Measurements from ENCODE around the gene BAZ1A. TPM values are rescaled to one million over a fixed set of nuclear protein-coding genes. Genes with fewer than 3 reads are reported as not detected.

Gene BAZ1A
- total RNA-seq, 2 donors from 2014 or later: 44.7 to 51.7 TPM

GRCh38 chr14:34718750-34719304, 156.3 kb downstream of the BAZ1A start:
- no peaks in the 10 kb centered on the region for H3K27me3 Mint-ChIP-seq
- no peaks in the 10 kb centered on the region for H3K9me3 ChIP-seq (ENCODE audit: control insufficient read depth, low read length, poor library complexity, severe bottlenecking)
- no peak for DNase-seq
- H3K27ac Mint-ChIP-seq: no peak overlapping the region
- H3K4me3 Mint-ChIP-seq: no peak overlapping the region
- peaks cover 12% of the 10 kb centered on the region for H3K4me1 Mint-ChIP-seq
- H3K36me3 Mint-ChIP-seq (ENCODE audit: low read depth): peaks cover 2% of the 10 kb centered on the region
- ATAC-seq: no peak

- peaks cover 4% of the 10 kb centered on the region for H3K36me3 Mint-ChIP-seq (ENCODE audit: low read depth)
- H3K4me1 Mint-ChIP-seq: peaks cover 13% of the 10 kb centered on the region
- peak; percentile 36 for ATAC-seq
- peak overlapping the region; percentile 92 for H3K4me3 Mint-ChIP-seq
- no peaks in the 10 kb centered on the region for H3K27me3 Mint-ChIP-seq
- H3K27ac Mint-ChIP-seq: peak overlapping the region; percentile 90
- no peak for DNase-seq
- no peaks in the 10 kb centered on the region for H3K9me3 ChIP-seq (ENCODE audit: control insufficient read depth, low read length, poor library complexity, severe bottlenecking)
These were observed 159.9 kb downstream of the BAZ1A start for GRCh38 chr14:34715127-34715863.

GRCh38 chr14:34714320-34715126, 160.6 kb downstream of the BAZ1A start, which contains the start of gene CFL2:
CFL2 (minus strand) TSS chr14:34714593; CDS start chr14:34714540, 53 bp downstream.
- H3K4me1 Mint-ChIP-seq: peaks cover 13% of the 10 kb centered on the region
- peak within 1 kb of the TSS; percentile 95 for H3K27ac Mint-ChIP-seq
- peak within 1 kb of the TSS; percentile 92 for H3K4me3 Mint-ChIP-seq
- no peaks in the 10 kb centered on the region for H3K9me3 ChIP-seq (ENCODE audit: control insufficient read depth, low read length, poor library complexity, severe bottlenecking)
- peaks cover 4% of the 10 kb centered on the region for H3K36me3 Mint-ChIP-seq (ENCODE audit: low read depth)
- no peaks in the 10 kb centered on the region for H3K27me3 Mint-ChIP-seq
- ATAC-seq: peak; percentile 91
- DNase-seq: peak; percentile 55 to 76 (median 71)

- DNase-seq: no peak
- H3K9me3 ChIP-seq (ENCODE audit: control insufficient read depth, low read length, poor library complexity, severe bottlenecking): no peaks in the 10 kb centered on the region
- Mint-ChIP-seq H3K27me3 (no peaks in the 10 kb centered on the region), H3K4me1 (peaks cover 13% of the 10 kb centered on the region), H3K4me3 (peak overlapping the region; percentile 92), H3K27ac (peak overlapping the region; percentile 95), H3K36me3 (ENCODE audit: low read depth) (peaks cover 4% of the 10 kb centered on the region)
- ATAC-seq: no peak
These were observed 161.4 kb downstream of the BAZ1A start for GRCh38 chr14:34713681-34714319.

- no peaks in the 10 kb centered on the region for H3K27me3 Mint-ChIP-seq
- peak overlapping the region; percentile 95 for H3K27ac Mint-ChIP-seq
- no peak for DNase-seq
- peak overlapping the region; percentile 92 for H3K4me3 Mint-ChIP-seq
- no peak for ATAC-seq
- H3K36me3 Mint-ChIP-seq (ENCODE audit: low read depth): peaks cover 4% of the 10 kb centered on the region
- H3K9me3 ChIP-seq (ENCODE audit: control insufficient read depth, low read length, poor library complexity, severe bottlenecking): no peaks in the 10 kb centered on the region
- H3K4me1 Mint-ChIP-seq: peaks cover 13% of the 10 kb centered on the region
These were observed 162.0 kb downstream of the BAZ1A start for GRCh38 chr14:34713122-34713680.

- Mint-ChIP-seq H3K27ac (peak overlapping the region; percentile 95), H3K27me3 (no peaks in the 10 kb centered on the region), H3K4me1 (peaks cover 11% of the 10 kb centered on the region), H3K4me3 (no peak overlapping the region), H3K36me3 (ENCODE audit: low read depth) (peaks cover 4% of the 10 kb centered on the region)
- DNase-seq (no peak), ATAC-seq (no peak)
- H3K9me3 ChIP-seq (ENCODE audit: control insufficient read depth, low read length, poor library complexity, severe bottlenecking): no peaks in the 10 kb centered on the region
These were observed 163.1 kb downstream of the BAZ1A start for GRCh38 chr14:34711796-34712712.

- DNase-seq (no peak), ATAC-seq (no peak)
- H3K27me3 Mint-ChIP-seq: no peaks in the 10 kb centered on the region
- H3K4me3 Mint-ChIP-seq: no peak overlapping the region
- no peaks in the 10 kb centered on the region for H3K9me3 ChIP-seq (ENCODE audit: control insufficient read depth, low read length, poor library complexity, severe bottlenecking)
- H3K4me1 Mint-ChIP-seq: peaks cover 11% of the 10 kb centered on the region
- peaks cover 4% of the 10 kb centered on the region for H3K36me3 Mint-ChIP-seq (ENCODE audit: low read depth)
- H3K27ac Mint-ChIP-seq: no peak overlapping the region
These were observed 164.0 kb downstream of the BAZ1A start for GRCh38 chr14:34711169-34711568.

- H3K9me3 ChIP-seq (ENCODE audit: control insufficient read depth, low read length, poor library complexity, severe bottlenecking): no peaks in the 10 kb centered on the region
- no peak for ATAC-seq
These were observed 164.4 kb downstream of the BAZ1A start for GRCh38 chr14:34710744-34711143.

GRCh38 chr14:34710006-34710405, 165.2 kb downstream of the BAZ1A start:
- Mint-ChIP-seq H3K4me3 (no peak overlapping the region), H3K4me1 (peaks cover 7% of the 10 kb centered on the region), H3K36me3 (ENCODE audit: low read depth) (peaks cover 4% of the 10 kb centered on the region), H3K27me3 (no peaks in the 10 kb centered on the region), H3K27ac (no peak overlapping the region)
- ATAC-seq (no peak), DNase-seq (no peak)
- no peaks in the 10 kb centered on the region for H3K9me3 ChIP-seq (ENCODE audit: control insufficient read depth, low read length, poor library complexity, severe bottlenecking)

More at GRCh38 chr14:34710744-34711143, 164.4 kb downstream of the BAZ1A start:
- Mint-ChIP-seq H3K36me3 (ENCODE audit: low read depth) (peaks cover 4% of the 10 kb centered on the region), H3K27ac (no peak overlapping the region), H3K4me1 (peaks cover 11% of the 10 kb centered on the region), H3K4me3 (no peak overlapping the region), H3K27me3 (no peaks in the 10 kb centered on the region)
- DNase-seq: no peak

GRCh38 chr14:34707722-34708121, 167.4 kb downstream of the BAZ1A start:
- DNase-seq (no peak), ATAC-seq (no peak)
- no peaks in the 10 kb centered on the region for H3K9me3 ChIP-seq (ENCODE audit: control insufficient read depth, low read length, poor library complexity, severe bottlenecking)
- peaks cover 2% of the 10 kb centered on the region for H3K4me1 Mint-ChIP-seq
- H3K4me3 Mint-ChIP-seq: no peak overlapping the region
- no peaks in the 10 kb centered on the region for H3K36me3 Mint-ChIP-seq (ENCODE audit: low read depth)
- no peaks in the 10 kb centered on the region for H3K27me3 Mint-ChIP-seq
- H3K27ac Mint-ChIP-seq: no peak overlapping the region

All from T-helper 17 cell (primary cell).